OCI-LY7 (cell line): Measurements from ENCODE around the gene KIAA0232. TPM values are rescaled to one million over a fixed set of nuclear protein-coding genes. Genes with fewer than 3 reads are reported as not detected.

Experiments
- BruUV-seq: library from RNA; stranded (reverse); fragments of 400-500 nt; replicated peaks from 2 replicates; lab custom pipeline; 2021; lab: Mats Ljungman, UMichigan
- CTCF ChIA-PET: fragments of 300-600 bp; sonication (Branson Sonifier 250); formaldehyde crosslinking; loops from one replicate; lab custom pipeline; 2022; ENCODE audit warnings: antibody characterized with exemption; ENCODE audit not compliant: unreplicated experiment; lab: Charles Lee
- POLR2A ChIA-PET: fragments of 300-600 bp; sonication (Branson Sonifier 250); formaldehyde crosslinking; loops from one replicate; lab custom pipeline; 2022; ENCODE audit warnings: antibody characterized with exemption; lab: Charles Lee
- DNase-seq: peaks from one replicate; pipeline ENCODE4 v3.0.0-alpha.2; 2015; ENCODE audit warnings: low spot score
- H2AFZ ChIP-seq: fragments of 200-600 bp; sonication (generic), shearing (Covaris generic); 2 replicates; pipeline ENCODE4 v1.6.1; 2014; ENCODE audit warnings: mild to moderate bottlenecking, antibody characterized with exemption, low read length, moderate library complexity
- H3K27ac ChIP-seq: fragments of 200-600 bp; sonication (generic); 2 replicates; pipeline ENCODE4 v1.5.1; 2014; ENCODE audit warnings: mixed run types, low read depth, mild to moderate bottlenecking, moderate library complexity, low read length, inconsistent platforms; ENCODE audit not compliant: poor library complexity, severe bottlenecking
- H3K36me3 ChIP-seq: fragments of 200-600 bp; sonication (generic); 2 replicates; pipeline ENCODE4 v1.6.1; 2014; ENCODE audit warnings: mild to moderate bottlenecking, antibody characterized with exemption, low read length, moderate library complexity, mixed read lengths; ENCODE audit not compliant: insufficient read depth
- H3K4me1 ChIP-seq: fragments of 200-600 bp; sonication (generic); 2 replicates; pipeline ENCODE4 v1.5.1; 2014; ENCODE audit warnings: mild to moderate bottlenecking, low read length; ENCODE audit not compliant: insufficient read depth, poor library complexity, severe bottlenecking
- H3K4me2 ChIP-seq: fragments of 200-600 bp; sonication (generic); 2 replicates; pipeline ENCODE4 v1.6.1; 2014; ENCODE audit warnings: mild to moderate bottlenecking, low read length
- H3K4me3 ChIP-seq: fragments of 200-600 bp; sonication (generic); 2 replicates; pipeline ENCODE4 v1.5.1; 2014; ENCODE audit warnings: mild to moderate bottlenecking, low read depth, low read length; ENCODE audit not compliant: poor library complexity, severe bottlenecking
- H3K79me2 ChIP-seq: fragments of 200-600 bp; sonication (generic); 2 replicates; pipeline ENCODE4 v1.6.1; 2016; ENCODE audit warnings: low read depth, mild to moderate bottlenecking, low read length, moderate library complexity, mixed read lengths; ENCODE audit not compliant: insufficient read depth
- H3K9me2 ChIP-seq: fragments of 200-600 bp; sonication (generic); 2 replicates; pipeline ENCODE4 v1.6.1; 2016; ENCODE audit warnings: mild to moderate bottlenecking, low read length, mixed read lengths; ENCODE audit not compliant: insufficient read depth
- H3K9me3 ChIP-seq: fragments of 200-600 bp; sonication (generic); 2 replicates; pipeline ENCODE4 v1.6.1; 2014; ENCODE audit warnings: mild to moderate bottlenecking, mixed run types, low read length, mixed read lengths
- H4K20me1 ChIP-seq: fragments of 200-600 bp; sonication (generic); 2 replicates; pipeline ENCODE4 v1.6.1; 2014; ENCODE audit warnings: mild to moderate bottlenecking, antibody characterized with exemption, low read length, moderate library complexity, mixed read lengths; ENCODE audit not compliant: insufficient read depth
- CTCF ChIP-seq: fragments of 200-600 bp; sonication (generic); conservative IDR thresholded peaks from 2 replicates; pipeline ENCODE4 v1.5.1; 2014; ENCODE audit warnings: mild to moderate bottlenecking, antibody characterized with exemption, low read length, moderate library complexity, mixed read lengths
- EZH2phosphoT487 ChIP-seq: fragments of 200-600 bp; sonication (generic); IDR thresholded peaks from 2 replicates; pipeline ENCODE4 v1.6.1; 2018; ENCODE audit warnings: low read depth, borderline replicate concordance, mild to moderate bottlenecking, mixed run types, antibody characterized with exemption, low read length, moderate library complexity, mixed read lengths
- intact Hi-C: fragments of 100-400 bp; cut with micrococcal nuclease; formaldehyde crosslinking; loops from one replicate; pipeline ENCODE4 v1.10.0; 2022; ENCODE audit not compliant: unreplicated experiment
- total RNA-seq, 2 experiments: library from RNA; depleted of rRNA in 1 of 2; stranded (reverse); fragments of >200 nt in 1 of 2; shearing (Covaris generic) in 1 of 2; gene quantifications; 2 replicates each; pipeline ENCODE4 v1.2.3, GENCODE V29; 2014 to 2022

Gene KIAA0232
- total RNA-seq, 2 experiments from 2014 or later: 7.5 to 13.5 TPM

- Histone ChIP-seq H3K4me2 (no peak overlapping the region), H2AFZ (no peak overlapping the region), H4K20me1 (no peaks in the 10 kb centered on the region), H3K4me3 (no peak overlapping the region), H3K9me3 (no peaks in the 10 kb centered on the region), H3K4me1 (peaks cover 8% of the 10 kb centered on the region), H3K79me2 (no peaks in the 10 kb centered on the region), H3K36me3 (no peaks in the 10 kb centered on the region), H3K27ac (no peak overlapping the region), H3K9me2 (no peaks in the 10 kb centered on the region)
- DNase-seq: no peak
- POLR2A ChIA-PET: no interaction called here
- TF ChIP-seq CTCF (no peak), EZH2phosphoT487 (no peak)
- intact Hi-C loops: no loop called here
- no TSS peak for BruUV-seq
- CTCF ChIA-PET: no interaction called here
These were observed 5.4 kb upstream of the KIAA0232 start for GRCh38 chr4:6776920-6777635.

DNA sequence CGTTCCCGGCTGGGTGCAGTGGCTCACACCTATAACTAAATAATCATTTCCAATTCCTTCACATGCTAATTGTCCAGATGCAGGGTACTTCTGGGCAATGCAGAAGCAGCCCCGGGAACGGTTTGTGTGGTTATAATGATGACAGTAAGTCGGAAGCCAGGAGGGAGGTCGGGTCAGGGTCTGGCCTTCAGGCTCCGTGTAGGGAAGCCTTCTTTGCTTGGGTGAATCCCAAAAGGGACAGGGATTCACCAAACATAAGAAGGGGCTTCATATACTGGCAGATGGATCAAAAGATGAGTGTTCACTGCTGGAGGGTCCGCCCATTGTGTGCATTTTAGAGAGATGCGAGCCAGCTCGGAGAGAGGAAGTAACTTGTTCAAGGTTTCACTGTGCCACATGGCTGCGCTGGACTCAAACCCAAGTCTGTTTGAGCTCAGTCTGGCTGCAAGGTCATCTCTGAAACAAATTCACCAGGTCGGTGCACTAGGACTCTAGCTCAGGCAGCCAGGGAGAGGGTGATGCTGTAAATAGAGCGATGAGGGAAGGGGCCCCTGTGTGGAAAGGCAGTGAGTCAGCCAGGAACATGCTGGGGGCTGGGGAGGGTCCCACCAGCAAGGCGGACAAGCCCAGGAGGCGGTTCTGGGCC, 4.8 kb upstream of the KIAA0232 start:
- H3K4me1 ChIP-seq: peaks cover 8% of the 10 kb centered on the region
- no peaks in the 10 kb centered on the region for H3K9me3 ChIP-seq
- no TSS peak for BruUV-seq
- H3K79me2 ChIP-seq: no peaks in the 10 kb centered on the region
- H3K4me3 ChIP-seq: no peak overlapping the region
- no peak overlapping the region for H3K27ac ChIP-seq
- TF ChIP-seq CTCF: no peak
- TF ChIP-seq EZH2phosphoT487: no peak
- intact Hi-C loops: no loop called here
- no peaks in the 10 kb centered on the region for H3K9me2 ChIP-seq
- no peak overlapping the region for H2AFZ ChIP-seq
- H3K36me3 ChIP-seq: no peaks in the 10 kb centered on the region
- POLR2A ChIA-PET: no interaction called here
- CTCF ChIA-PET: no interaction called here
- H4K20me1 ChIP-seq: no peaks in the 10 kb centered on the region
- no peak overlapping the region for H3K4me2 ChIP-seq
- no peak for DNase-seq

DNA sequence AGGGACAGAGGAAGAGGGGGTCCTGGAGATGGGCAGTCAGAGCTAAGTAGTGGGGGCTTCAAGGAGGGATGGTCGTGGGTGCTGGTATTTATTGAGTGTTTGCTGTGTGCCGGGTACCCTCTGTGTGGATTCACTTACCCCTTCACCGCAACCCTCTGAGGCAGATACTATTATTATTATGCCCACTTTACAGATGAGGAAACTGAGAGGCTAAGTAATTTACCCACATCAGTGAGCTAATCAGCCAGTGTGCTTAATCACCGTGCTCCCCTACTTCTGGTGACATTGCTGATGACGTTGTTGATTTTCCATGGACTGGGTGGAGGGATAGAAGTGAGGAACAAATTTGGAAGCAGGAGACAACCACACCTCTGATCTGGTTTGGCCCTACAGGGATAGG, 4.1 kb upstream of the KIAA0232 start:
- H3K36me3 ChIP-seq: no peaks in the 10 kb centered on the region
- no TSS peak for BruUV-seq
- no peaks in the 10 kb centered on the region for H3K9me3 ChIP-seq
- TF ChIP-seq EZH2phosphoT487: no peak
- no peak for TF ChIP-seq CTCF
- H3K4me2 ChIP-seq: no peak overlapping the region
- H3K27ac ChIP-seq: no peak overlapping the region
- peaks cover 8% of the 10 kb centered on the region for H3K4me1 ChIP-seq
- H3K9me2 ChIP-seq: no peaks in the 10 kb centered on the region
- DNase-seq: no peak
- H2AFZ ChIP-seq: no peak overlapping the region
- H3K79me2 ChIP-seq: no peaks in the 10 kb centered on the region
- no peak overlapping the region for H3K4me3 ChIP-seq
- ChIA-PET CTCF (no interaction called here), POLR2A (interaction anchor here (0.9 kb wide), 1 partner anchor 41 kb away, joined by 3 read pairs; no protein-coding TSS in a partner anchor)
- intact Hi-C loops: no loop called here
- no peaks in the 10 kb centered on the region for H4K20me1 ChIP-seq
